EL (cell line): ENCODE results near the gene PTPN4.

Experiments used
- DNase-seq: peaks from one replicate; pipeline ENCODE4 v3.0.0-alpha.2; 2016

Gene PTPN4

DNA sequence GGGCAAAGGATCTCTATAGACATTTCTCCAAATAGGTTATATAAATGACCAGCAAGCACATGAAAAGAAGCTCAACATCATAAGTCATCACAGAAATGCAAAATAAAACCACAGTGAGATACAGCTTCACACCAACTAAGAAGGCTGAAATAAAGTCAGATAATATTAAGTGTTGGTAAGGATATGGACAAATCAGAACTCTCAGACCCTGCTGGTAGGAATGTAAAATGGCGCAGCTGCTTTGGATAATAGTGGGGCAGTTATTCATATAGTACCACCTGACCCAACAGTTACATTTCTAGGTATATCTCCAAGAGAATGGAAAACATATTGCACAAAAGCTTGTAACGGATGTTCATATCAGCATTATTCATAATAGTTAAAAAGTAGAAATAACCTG, 267.2 kb downstream of the PTPN4 start:
- DNase-seq, result no peak

DNA sequence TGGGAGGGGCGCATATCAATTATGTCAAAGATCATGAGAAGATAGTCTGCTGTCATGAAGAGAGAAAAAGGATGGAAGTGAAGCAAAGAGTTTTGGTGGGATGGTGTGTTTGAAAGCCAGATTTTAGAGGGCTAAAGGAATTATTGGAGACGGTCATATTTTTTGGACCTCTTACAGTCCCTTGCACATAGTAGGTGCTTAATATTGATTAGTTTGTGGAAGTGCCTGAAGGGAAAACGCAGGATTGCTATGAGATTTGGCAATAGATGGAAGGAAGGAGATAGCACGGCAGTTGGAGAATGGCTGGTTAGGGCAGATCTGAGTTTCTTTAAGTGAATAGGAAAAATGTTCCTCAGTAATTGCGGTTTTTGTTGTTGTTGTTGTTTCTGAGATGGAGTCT, 269.1 kb downstream of the PTPN4 start:
- no peak for DNase-seq

DNA sequence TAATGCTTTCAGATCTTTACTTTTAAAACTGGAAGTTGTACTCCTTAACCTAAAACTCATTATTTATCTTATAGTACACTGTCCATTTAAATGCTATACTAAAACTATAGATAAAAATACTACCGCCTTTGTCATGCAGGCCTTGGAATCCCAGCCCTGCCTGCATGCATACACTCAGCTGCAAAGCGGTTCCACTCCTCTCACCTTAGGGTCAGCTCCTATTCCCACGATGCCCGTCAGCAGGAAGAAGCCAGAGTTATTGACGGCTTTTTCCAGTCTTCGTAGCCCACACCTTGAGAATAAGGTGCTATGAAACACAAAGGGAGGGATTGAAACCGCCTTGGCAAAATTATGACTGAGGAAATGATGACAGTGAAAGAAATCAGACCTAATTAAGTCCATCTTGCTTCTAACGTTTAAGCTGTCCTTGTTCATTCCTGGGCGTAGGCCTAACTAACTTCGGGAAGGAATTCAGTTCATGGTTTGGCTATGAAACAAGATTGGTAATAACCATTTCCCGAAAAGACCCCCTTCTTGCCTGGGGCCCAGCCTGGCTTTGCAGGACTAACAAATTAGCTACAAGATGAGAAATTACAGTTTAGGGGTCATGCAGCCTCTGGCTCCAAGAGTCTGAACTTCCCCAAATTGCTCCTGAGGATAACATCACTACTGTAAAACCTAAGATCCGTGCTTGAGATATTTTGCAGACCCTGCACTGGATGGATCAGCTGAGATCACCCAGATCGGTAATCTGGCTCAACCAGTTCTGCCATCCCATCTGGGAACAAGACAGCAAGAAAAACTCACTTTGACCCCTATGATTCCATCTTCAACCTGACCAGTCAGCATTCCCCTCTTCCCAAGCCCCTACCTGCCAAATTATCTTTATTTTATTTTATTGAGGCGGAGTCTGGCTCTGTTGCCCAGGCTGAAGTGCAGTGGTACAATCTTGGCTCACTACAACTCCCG, 270.2 kb downstream of the PTPN4 start:
- DNase-seq, result no peak

DNA sequence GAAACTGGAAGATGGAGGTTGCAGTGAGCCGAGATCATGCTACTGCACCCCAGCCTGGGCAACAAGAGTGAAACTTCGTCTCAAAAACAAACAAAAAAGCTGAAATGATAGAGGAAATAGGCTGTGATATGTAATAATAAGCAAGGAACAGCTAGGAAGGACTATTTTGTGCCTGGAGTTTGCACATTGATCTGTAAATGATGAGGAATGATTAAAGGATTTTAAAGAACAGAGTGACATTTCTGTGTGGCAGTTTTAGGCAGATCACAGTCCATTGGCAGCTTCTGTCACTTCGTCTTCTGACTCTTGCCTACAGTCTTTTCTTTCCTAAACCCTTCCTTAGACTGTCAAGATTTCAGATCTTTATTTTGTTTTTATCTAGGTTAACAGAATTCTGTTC, 272.6 kb downstream of the PTPN4 start:
- no peak for DNase-seq
